Peyer's patch (tissue), 4 donors: ENCODE measurements around the gene RBBP6. TPM values are rescaled to one million over a fixed set of nuclear protein-coding genes. Genes with fewer than 3 reads are reported as not detected.

ENCODE experiments used
- DNase-seq, 3 donors: peaks; one replicate each; pipeline ENCODE4 v3.0.0-alpha.2; 2017 to 2019
- H3K27ac ChIP-seq, 4 donors: fragments of 200-600 bp; sonication (generic); one replicate each; pipeline ENCODE4 v1.5.1; 2016 to 2019
- H3K27me3 ChIP-seq, 2 donors: fragments of 200-600 bp; sonication (generic); one replicate each; pipeline ENCODE4 v1.5.1; 2019
- H3K36me3 ChIP-seq, 3 donors: fragments of 200-600 bp; sonication (generic); one replicate each; pipeline ENCODE4 v1.5.1; 2016 to 2019
- H3K4me1 ChIP-seq, 4 donors: fragments of 200-600 bp; sonication (generic); one replicate each; pipeline ENCODE4 v1.5.1; 2016 to 2019
- H3K4me3 ChIP-seq, 4 donors: fragments of 200-600 bp; sonication (generic); 1 replicate in 3 of 4; 2 replicates in 1 of 4; pipeline ENCODE4 v1.5.1; 2016 to 2019; ENCODE audit warnings: mild to moderate bottlenecking in 1 of 4
- H3K9me3 ChIP-seq, 4 donors: fragments of 200-600 bp; sonication (generic); one replicate each; pipeline ENCODE4 v1.5.1; 2016 to 2019; ENCODE audit warnings: mild to moderate bottlenecking in 1 of 4
- CTCF ChIP-seq, 6 experiments: fragments of 450-650 bp in 4 of 6; fragments of 200-600 bp in 2 of 6; sonication (generic) in 1 of 6; IDR thresholded peaks; one replicate each; pipeline ENCODE4 v1.5.1; 2017 to 2019; ENCODE audit warnings: antibody characterized with exemption in 6 of 6, mild to moderate bottlenecking in 3 of 6, moderate library complexity in 1 of 6
- POLR2A ChIP-seq, 2 donors: fragments of 450-650 bp; IDR thresholded peaks; one replicate each; pipeline ENCODE4 v1.5.1; 2017; ENCODE audit warnings: antibody characterized with exemption in 2 of 2, mild to moderate bottlenecking in 2 of 2, moderate library complexity in 2 of 2
- total RNA-seq, 4 donors: library from RNA; depleted of rRNA; stranded (reverse); fragments of >200 nt; gene quantifications; one replicate each; pipeline ENCODE4 v1.1.0, GENCODE V29; 2016

RBBP6 gene
- total RNA-seq, 4 donors from 2014 or later: 36.4 to 67.9 (median 54.7) TPM

- H3K27me3 ChIP-seq: no peaks in the 10 kb centered on the region
- H3K4me1 ChIP-seq: no peaks in the 10 kb centered on the region
- H3K4me3 ChIP-seq: no peak overlapping the region
- no peaks in the 10 kb centered on the region for H3K9me3 ChIP-seq
- no peak overlapping the region for H3K27ac ChIP-seq
- no peak for DNase-seq
- TF ChIP-seq POLR2A (IDR thresholded peaks at IDR 0.05) (no peak), CTCF (IDR thresholded peaks at IDR 0.05) (no peak)
- no peaks in the 10 kb centered on the region for H3K36me3 ChIP-seq
Observed at GRCh38 chr16:24524855-24525677, 14.3 kb upstream of the RBBP6 start.

DNA sequence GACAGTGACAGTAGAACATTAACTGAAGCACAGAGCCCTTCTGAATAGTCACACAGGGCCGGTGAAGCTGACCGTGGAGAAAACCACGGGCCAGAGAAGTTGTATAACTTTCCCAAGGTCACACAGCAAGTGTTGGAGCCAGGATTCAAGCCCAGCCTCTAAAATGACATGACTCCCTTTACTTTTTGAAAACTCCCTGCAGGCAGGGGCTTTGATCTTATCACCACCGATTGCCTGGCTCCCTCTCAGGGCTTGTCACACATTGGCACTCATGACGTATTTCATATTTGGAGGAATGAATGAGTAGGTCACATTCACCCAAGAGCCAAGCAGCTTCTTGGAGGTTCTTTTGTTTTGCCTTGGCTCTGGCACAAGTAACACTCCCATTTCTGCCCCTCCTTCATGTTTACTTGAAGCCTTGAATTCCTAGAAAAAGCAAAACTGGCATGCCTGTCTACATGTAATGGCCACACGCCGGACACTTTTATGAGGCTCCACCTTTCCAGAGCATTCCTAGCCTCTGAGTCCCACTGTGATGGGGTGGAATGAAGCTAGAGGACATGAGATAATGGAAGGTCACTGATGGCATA is 13.3 kb upstream of the RBBP6 start:
- Histone ChIP-seq H3K4me3 (no peak overlapping the region), H3K9me3 (no peaks in the 10 kb centered on the region), H3K27ac (no peak overlapping the region), H3K27me3 (no peaks in the 10 kb centered on the region), H3K36me3 (no peaks in the 10 kb centered on the region), H3K4me1 (no peaks in the 10 kb centered on the region)
- DNase-seq: no peak
- no peak for TF ChIP-seq POLR2A (IDR thresholded peaks at IDR 0.05)
- TF ChIP-seq CTCF (IDR thresholded peaks at IDR 0.05): no peak

GRCh38 chr16:24526701-24527495 is 12.5 kb upstream of the RBBP6 start:
- Histone ChIP-seq H3K4me3 (no peak overlapping the region), H3K4me1 (no peaks in the 10 kb centered on the region), H3K27me3 (no peaks in the 10 kb centered on the region), H3K9me3 (no peaks in the 10 kb centered on the region), H3K27ac (no peak overlapping the region), H3K36me3 (no peaks in the 10 kb centered on the region)
- TF ChIP-seq CTCF (IDR thresholded peaks at IDR 0.05) (no peak), POLR2A (IDR thresholded peaks at IDR 0.05) (no peak)
- no peak for DNase-seq

DNA sequence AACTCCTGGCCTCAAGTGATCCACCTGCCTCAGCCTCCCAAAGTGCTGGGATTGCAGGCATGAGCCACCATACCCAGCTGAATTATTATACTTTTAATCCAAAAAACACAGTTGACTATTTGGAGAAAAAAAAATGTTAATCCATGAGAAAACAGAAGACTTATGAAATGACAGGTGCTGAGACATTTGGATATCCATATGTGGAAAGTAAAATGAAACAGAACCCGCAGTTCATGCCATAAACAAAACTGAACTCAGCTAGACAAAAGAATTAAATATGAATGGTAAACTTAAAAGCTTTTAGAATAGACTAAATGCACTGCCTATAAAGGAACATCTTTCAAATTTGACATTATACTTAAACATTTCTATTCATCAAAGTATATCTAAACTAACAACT is 8.2 kb upstream of the RBBP6 start:
- H3K4me1 ChIP-seq: no peaks in the 10 kb centered on the region
- no peaks in the 10 kb centered on the region for H3K36me3 ChIP-seq
- TF ChIP-seq CTCF (IDR thresholded peaks at IDR 0.05) (no peak), POLR2A (IDR thresholded peaks at IDR 0.05) (no peak)
- H3K9me3 ChIP-seq: no peaks in the 10 kb centered on the region
- no peaks in the 10 kb centered on the region for H3K27me3 ChIP-seq
- no peak overlapping the region for H3K4me3 ChIP-seq
- no peak for DNase-seq
- H3K27ac ChIP-seq: no peak overlapping the region

GRCh38 chr16:24534620-24535019 is 4.7 kb upstream of the RBBP6 start:
- no peak overlapping the region for H3K4me3 ChIP-seq
- H3K27me3 ChIP-seq: no peaks in the 10 kb centered on the region
- DNase-seq: no peak
- no peak overlapping the region for H3K27ac ChIP-seq
- no peak for TF ChIP-seq POLR2A (IDR thresholded peaks at IDR 0.05)
- no peak for TF ChIP-seq CTCF (IDR thresholded peaks at IDR 0.05)
- H3K9me3 ChIP-seq: no peaks in the 10 kb centered on the region
- H3K36me3 ChIP-seq: no peaks in the 10 kb centered on the region
- peaks cover 0 to 5% (median 0%) of the 10 kb centered on the region in 4 donors for H3K4me1 ChIP-seq
